Lower lobe of right lung (tissue), 2 donors: ENCODE data around the gene CCDC152. TPM values are rescaled to one million over a fixed set of nuclear protein-coding genes. Genes with fewer than 3 reads are reported as not detected.
A peak's percentile ranks its signal among the peaks of the same experiment; 100 is the strongest.
"Not testable (repeated sequence)": the region's sequence is repeated elsewhere in the genome, so short reads cannot be mapped to it uniquely, and the experiment has no call there.

Source experiments
- ATAC-seq, 2 donors: fragments of 200-7000 bp; cut with Tn5 transposase; one replicate each; pipeline ENCODE4 v1.9.1; 2020 to 2022; ENCODE audit warnings: mild to moderate bottlenecking in 2 of 2, moderate library complexity in 2 of 2
- DNase-seq: peaks from one replicate; pipeline ENCODE4 v3.0.0-alpha.2; 2020
- H3K27ac ChIP-seq: fragments of 200-600 bp; one replicate; pipeline ENCODE4 v1.8.0; 2022
- H3K27me3 ChIP-seq: fragments of 200-600 bp; one replicate; pipeline ENCODE4 v1.8.0; 2022; ENCODE audit warnings: low read depth
- H3K36me3 ChIP-seq: fragments of 200-600 bp; one replicate; pipeline ENCODE4 v1.8.0; 2022; ENCODE audit warnings: mild to moderate bottlenecking
- H3K4me1 ChIP-seq: fragments of 200-600 bp; one replicate; pipeline ENCODE4 v1.8.0; 2022
- H3K4me3 ChIP-seq: fragments of 200-600 bp; one replicate; pipeline ENCODE4 v1.8.0; 2022; ENCODE audit warnings: mild to moderate bottlenecking
- H3K9me3 ChIP-seq: fragments of 200-600 bp; one replicate; pipeline ENCODE4 v1.8.0; 2022
- CTCF ChIP-seq: fragments of 200-600 bp; IDR thresholded peaks from one replicate; pipeline ENCODE4 v1.8.0; 2022; ENCODE audit warnings: antibody characterized with exemption, mild to moderate bottlenecking
- intact Hi-C: fragments of 100-400 bp; cut with DNase I; formaldehyde crosslinking; loops from one replicate; pipeline ENCODE4 v1.11.0; 2022
- total RNA-seq: library from RNA; stranded (reverse); fragmentation: NEBNext Ultra II Directional; extraction: Animal tissue kit (Norgen Biotek cat#: 25700); gene quantifications from one replicate; pipeline ENCODE4 v1.2.1, GENCODE V29; 2021
- donor health status: DM: no; HTN: yes; CAD: no; lungs with severe emphysema.

CCDC152 gene
- total RNA-seq, 1 donor from 2014 or later: 1.3 TPM

GRCh38 chr5:42721484-42721883 is 35.1 kb upstream of the CCDC152 start:
- H3K27me3 ChIP-seq: no peaks in the 10 kb centered on the region
- no peak for TF ChIP-seq CTCF

GRCh38 chr5:42734531-42735058 is 22.0 kb upstream of the CCDC152 start:
- H3K4me3 ChIP-seq, H3K9me3 ChIP-seq, intact Hi-C loops, H3K27ac ChIP-seq, ATAC-seq, H3K4me1 ChIP-seq, DNase-seq, H3K27me3 ChIP-seq, H3K36me3 ChIP-seq: not testable (repeated sequence)

More at GRCh38 chr5:42721484-42721883, 35.1 kb upstream of the CCDC152 start:
- H3K4me1 ChIP-seq: no peaks in the 10 kb centered on the region
- DNase-seq: no peak
- intact Hi-C loops: no loop called here
- H3K36me3 ChIP-seq: peaks cover 4% of the 10 kb centered on the region
- H3K9me3 ChIP-seq: no peaks in the 10 kb centered on the region
- H3K27ac ChIP-seq: no peak overlapping the region
- ATAC-seq: no peak
- no peak overlapping the region for H3K4me3 ChIP-seq

GRCh38 chr5:42740920-42741319 is 15.7 kb upstream of the CCDC152 start:
- Histone ChIP-seq H3K36me3 (no peaks in the 10 kb centered on the region), H3K27ac (no peak overlapping the region), H3K27me3 (no peaks in the 10 kb centered on the region), H3K9me3 (no peaks in the 10 kb centered on the region), H3K4me1 (no peaks in the 10 kb centered on the region), H3K4me3 (no peak overlapping the region)
- ATAC-seq (no peak), DNase-seq (no peak)
- no peak for TF ChIP-seq CTCF
- intact Hi-C loops: no loop called here

- Histone ChIP-seq H3K36me3 (no peaks in the 10 kb centered on the region), H3K27ac (no peak overlapping the region), H3K27me3 (no peaks in the 10 kb centered on the region), H3K4me1 (no peaks in the 10 kb centered on the region), H3K9me3 (no peaks in the 10 kb centered on the region), H3K4me3 (no peak overlapping the region)
- DNase-seq: no peak
- ATAC-seq: no peak
- intact Hi-C loops: no loop called here
- TF ChIP-seq CTCF: peak; percentile 26
Measured at GRCh38 chr5:42745426-42745825, 11.2 kb upstream of the CCDC152 start.

GRCh38 chr5:42745856-42746255 is 10.8 kb upstream of the CCDC152 start:
- ATAC-seq: no peak
- no peak overlapping the region for H3K4me3 ChIP-seq
- H3K36me3 ChIP-seq: no peaks in the 10 kb centered on the region
- H3K27me3 ChIP-seq: no peaks in the 10 kb centered on the region
- no peak for TF ChIP-seq CTCF
- no peak for DNase-seq
- H3K4me1 ChIP-seq: no peaks in the 10 kb centered on the region
- intact Hi-C loops: no loop called here
- H3K9me3 ChIP-seq: no peaks in the 10 kb centered on the region
- no peak overlapping the region for H3K27ac ChIP-seq

- Histone ChIP-seq H3K36me3 (no peaks in the 10 kb centered on the region), H3K27me3 (no peaks in the 10 kb centered on the region), H3K4me1 (no peaks in the 10 kb centered on the region), H3K27ac (no peak overlapping the region), H3K9me3 (no peaks in the 10 kb centered on the region), H3K4me3 (no peak overlapping the region)
- TF ChIP-seq CTCF: no peak
- ATAC-seq (no peak), DNase-seq (no peak)
- intact Hi-C loops: no loop called here
Measured at GRCh38 chr5:42749020-42749419, 7.6 kb upstream of the CCDC152 start.
